DMS 273 (cell line): ENCODE measurements around the gene TP53RK.
"Not testable (repeated sequence)": the region's sequence is repeated elsewhere in the genome, so short reads cannot be mapped to it uniquely, and the experiment has no call there.

Experiments used
- DNase-seq: peaks from one replicate; lab custom pipeline; 2025; ENCODE audit not compliant: unreplicated experiment; lab: John Stamatoyannopoulos, UW

The TP53RK gene

GRCh38 chr20:46683939-46684750 lies 5.1 kb downstream of the TP53RK start:
- peak; percentile 92 for DNase-seq

- no peak for DNase-seq
Measured at GRCh38 chr20:46683668-46683938, 5.6 kb downstream of the TP53RK start.

GRCh38 chr20:46683011-46683667 lies 6.1 kb downstream of the TP53RK start:
- no peak for DNase-seq

GRCh38 chr20:46682063-46682821 lies 7.0 kb downstream of the TP53RK start:
- no peak for DNase-seq

- DNase-seq, result peak; percentile 86
Measured at GRCh38 chr20:46681032-46681854, 8.0 kb downstream of the TP53RK start.

- DNase-seq, result no peak
Measured at GRCh38 chr20:46680684-46681031, 8.6 kb downstream of the TP53RK start.

- no peak for DNase-seq
Measured at GRCh38 chr20:46678516-46678915, 10.7 kb downstream of the TP53RK start.

GRCh38 chr20:46677608-46678007 lies 11.6 kb downstream of the TP53RK start:
- DNase-seq, result no peak

- not testable (repeated sequence) for DNase-seq
Measured at GRCh38 chr20:46676649-46677316, 12.5 kb downstream of the TP53RK start.

- no peak for DNase-seq
Measured at GRCh38 chr20:46674253-46675083, 14.8 kb downstream of the TP53RK start.

- DNase-seq, result no peak
Measured at GRCh38 chr20:46673394-46674252, 15.6 kb downstream of the TP53RK start.

- DNase-seq, result no peak
Measured at GRCh38 chr20:46672543-46673148, 16.6 kb downstream of the TP53RK start.

GRCh38 chr20:46671866-46672542 lies 17.2 kb downstream of the TP53RK start:
- no peak for DNase-seq

- DNase-seq, result peak; percentile 13
Measured at GRCh38 chr20:46670585-46671584, 18.4 kb downstream of the TP53RK start.

GRCh38 chr20:46670228-46670584 lies 19.0 kb downstream of the TP53RK start:
- no peak for DNase-seq

GRCh38 chr20:46666818-46667515 lies 22.3 kb downstream of the TP53RK start:
- DNase-seq, result no peak
